ENCODE results near the gene CYLD.

Gene CYLD

GRCh38 chr16:50789757-50790156 is 47.9 kb downstream of the CYLD start:
- CTCF ChIA-PET: interaction anchor here (1.2 kb wide), 1 partner anchor 16 kb away, joined by 4 read pairs; no protein-coding TSS in a partner anchor

GRCh38 chr16:50791522-50791921 is 49.6 kb downstream of the CYLD start:
- ChIA-PET CTCF (no interaction called here), POLR2A (no interaction called here)
- no peak for DNase-seq (ENCODE audit: extremely low spot score)
- TF ChIP-seq L3MBTL2 (conservative IDR thresholded peaks at IDR 0.05): no peak
- TF ChIP-seq CTBP1 (IDR thresholded peaks at IDR 0.05; ENCODE audit: borderline replicate concordance): no peak
- no peak for TF ChIP-seq NFRKB (IDR thresholded peaks at IDR 0.05)
- TF ChIP-seq TARDBP (IDR thresholded peaks at IDR 0.05): no peak
- TF ChIP-seq BHLHE40 (IDR thresholded peaks at IDR 0.05; ENCODE audit: borderline replicate concordance): no peak
- TF ChIP-seq LEF1 (IDR thresholded peaks at IDR 0.05; ENCODE audit: borderline replicate concordance): no peak
- no peak for TF ChIP-seq HDGF (IDR thresholded peaks at IDR 0.05; ENCODE audit: borderline replicate concordance)
- no peak for TF ChIP-seq FOXA1 (IDR thresholded peaks at IDR 0.05)
- TF ChIP-seq PKNOX1 (IDR thresholded peaks at IDR 0.05): no peak
- no peak for TF ChIP-seq FOXK2 (IDR thresholded peaks at IDR 0.05)

More at GRCh38 chr16:50789757-50790156, 47.9 kb downstream of the CYLD start:
- POLR2A ChIA-PET: no interaction called here
- no peak for DNase-seq (ENCODE audit: extremely low spot score)
- no peak for TF ChIP-seq CTBP1 (IDR thresholded peaks at IDR 0.05; ENCODE audit: borderline replicate concordance)
- no peak for TF ChIP-seq FOXK2 (IDR thresholded peaks at IDR 0.05)
- no peak for TF ChIP-seq ELF4 (IDR thresholded peaks at IDR 0.05)
- TF ChIP-seq ZNF384 (IDR thresholded peaks at IDR 0.05): no peak
- TF ChIP-seq SUZ12 (IDR thresholded peaks at IDR 0.05): no peak
- no peak for TF ChIP-seq SP1 (IDR thresholded peaks at IDR 0.05)
- TF ChIP-seq TARDBP (IDR thresholded peaks at IDR 0.05): no peak
- no peak for TF ChIP-seq FOXM1 (IDR thresholded peaks at IDR 0.05; ENCODE audit: borderline replicate concordance)
- no peak for TF ChIP-seq L3MBTL2 (conservative IDR thresholded peaks at IDR 0.05)
- TF ChIP-seq BHLHE40 (IDR thresholded peaks at IDR 0.05; ENCODE audit: borderline replicate concordance): no peak
- no peak for TF ChIP-seq FOXA1 (IDR thresholded peaks at IDR 0.05)
- no peak for TF ChIP-seq PKNOX1 (IDR thresholded peaks at IDR 0.05)
- TF ChIP-seq LEF1 (IDR thresholded peaks at IDR 0.05; ENCODE audit: borderline replicate concordance): no peak
- no peak for TF ChIP-seq HDGF (IDR thresholded peaks at IDR 0.05; ENCODE audit: borderline replicate concordance)
- no peak for TF ChIP-seq NFRKB (IDR thresholded peaks at IDR 0.05)
- no peak for TF ChIP-seq ARNT (IDR thresholded peaks at IDR 0.05)

DNA sequence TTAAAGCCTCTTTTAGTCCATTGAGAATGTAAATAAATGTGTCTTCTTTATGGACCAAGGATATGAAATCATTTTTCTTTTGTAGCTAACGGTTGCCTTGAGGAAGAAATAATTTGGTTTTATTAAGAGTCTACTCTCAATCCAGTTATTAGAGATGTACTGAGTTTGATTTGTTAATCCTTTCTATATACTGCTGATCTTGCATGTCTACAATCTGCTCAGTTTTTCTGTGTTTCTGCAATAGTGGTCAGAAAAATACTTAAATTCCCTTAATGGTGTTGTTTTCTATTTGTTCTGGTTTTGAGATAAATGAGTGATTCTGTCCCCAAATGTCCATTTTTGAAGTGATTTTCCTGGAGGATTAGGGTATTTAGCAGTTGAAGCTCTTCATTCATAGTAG is 54.9 kb downstream of the CYLD start:
- no peak for DNase-seq (ENCODE audit: extremely low spot score)
- ChIA-PET CTCF (interaction anchor here (1.5 kb wide), 1 partner anchor 10 kb away, joined by 5 read pairs; no protein-coding TSS in a partner anchor), POLR2A (no interaction called here)
- no peak for TF ChIP-seq HDGF (IDR thresholded peaks at IDR 0.05; ENCODE audit: borderline replicate concordance)
- TF ChIP-seq SUZ12 (IDR thresholded peaks at IDR 0.05): no peak
- TF ChIP-seq ELF4 (IDR thresholded peaks at IDR 0.05): no peak
- TF ChIP-seq FOXA1 (IDR thresholded peaks at IDR 0.05): no peak
- TF ChIP-seq SP1 (IDR thresholded peaks at IDR 0.05): no peak
- TF ChIP-seq FOXK2 (IDR thresholded peaks at IDR 0.05): no peak
- no peak for TF ChIP-seq LEF1 (IDR thresholded peaks at IDR 0.05; ENCODE audit: borderline replicate concordance)
- no peak for TF ChIP-seq BHLHE40 (IDR thresholded peaks at IDR 0.05; ENCODE audit: borderline replicate concordance)
- no peak for TF ChIP-seq ZNF384 (IDR thresholded peaks at IDR 0.05)
- no peak for TF ChIP-seq L3MBTL2 (conservative IDR thresholded peaks at IDR 0.05)
- TF ChIP-seq PKNOX1 (IDR thresholded peaks at IDR 0.05): no peak
- no peak for TF ChIP-seq NFRKB (IDR thresholded peaks at IDR 0.05)

- no peak for DNase-seq (ENCODE audit: extremely low spot score)
- POLR2A ChIA-PET: no interaction called here
- TF ChIP-seq BHLHE40 (IDR thresholded peaks at IDR 0.05; ENCODE audit: borderline replicate concordance): no peak
- TF ChIP-seq FOXA1 (IDR thresholded peaks at IDR 0.05): no peak
- CTCF ChIA-PET: no interaction called here
Observed at GRCh38 chr16:50797456-50797855, 55.6 kb downstream of the CYLD start.

- POLR2A ChIA-PET: no interaction called here
- CTCF ChIA-PET: interaction anchor here (0.7 kb wide), 1 partner anchor 128 kb away, joined by 3 read pairs; no protein-coding TSS in a partner anchor
- TF ChIP-seq NFRKB (IDR thresholded peaks at IDR 0.05): no peak
- TF ChIP-seq PKNOX1 (IDR thresholded peaks at IDR 0.05): no peak
- TF ChIP-seq TARDBP (IDR thresholded peaks at IDR 0.05): no peak
- TF ChIP-seq L3MBTL2 (conservative IDR thresholded peaks at IDR 0.05): no peak
- TF ChIP-seq LEF1 (IDR thresholded peaks at IDR 0.05; ENCODE audit: borderline replicate concordance): no peak
- no peak for TF ChIP-seq SP1 (IDR thresholded peaks at IDR 0.05)
- no peak for TF ChIP-seq ELF4 (IDR thresholded peaks at IDR 0.05)
- TF ChIP-seq CTBP1 (IDR thresholded peaks at IDR 0.05; ENCODE audit: borderline replicate concordance): no peak
- no peak for TF ChIP-seq ZNF384 (IDR thresholded peaks at IDR 0.05)
- no peak for TF ChIP-seq FOXK2 (IDR thresholded peaks at IDR 0.05)
- TF ChIP-seq ARNT (IDR thresholded peaks at IDR 0.05): no peak
- no peak for TF ChIP-seq FOXM1 (IDR thresholded peaks at IDR 0.05; ENCODE audit: borderline replicate concordance)
- TF ChIP-seq FOXA1 (IDR thresholded peaks at IDR 0.05): no peak
- TF ChIP-seq BHLHE40 (IDR thresholded peaks at IDR 0.05; ENCODE audit: borderline replicate concordance): no peak
- TF ChIP-seq SUZ12 (IDR thresholded peaks at IDR 0.05): no peak
- TF ChIP-seq HDGF (IDR thresholded peaks at IDR 0.05; ENCODE audit: borderline replicate concordance): no peak
- DNase-seq (ENCODE audit: extremely low spot score): no peak
Observed at GRCh38 chr16:50800074-50800473, 58.2 kb downstream of the CYLD start.

DNA sequence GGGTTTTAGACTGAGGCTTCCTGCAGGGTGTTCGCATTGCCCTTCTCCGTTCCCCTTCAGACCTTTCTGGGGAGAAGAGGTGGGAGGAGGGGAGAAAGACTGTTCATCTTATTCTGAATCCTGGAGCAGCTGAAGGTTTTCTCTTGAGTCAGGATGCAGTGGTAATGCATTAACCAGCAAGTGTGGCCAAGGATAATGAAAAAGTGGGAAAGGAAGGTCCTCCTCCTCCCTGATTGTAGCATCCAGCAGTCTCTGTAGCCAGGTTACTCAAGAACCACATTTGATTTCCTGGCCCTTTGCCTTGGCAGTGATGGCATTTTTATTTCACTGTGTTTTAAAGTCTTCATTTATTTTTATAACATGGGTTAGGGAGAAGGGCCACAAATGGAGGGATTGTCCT is 59.1 kb downstream of the CYLD start:
- no peak for DNase-seq (ENCODE audit: extremely low spot score)
- CTCF ChIA-PET: no interaction called here
- TF ChIP-seq ARNT (IDR thresholded peaks at IDR 0.05) (no peak), FOXM1 (IDR thresholded peaks at IDR 0.05; ENCODE audit: borderline replicate concordance) (no peak), FOXK2 (IDR thresholded peaks at IDR 0.05) (no peak), FOXA1 (IDR thresholded peaks at IDR 0.05) (no peak), CTBP1 (IDR thresholded peaks at IDR 0.05; ENCODE audit: borderline replicate concordance) (no peak), ZNF384 (IDR thresholded peaks at IDR 0.05) (no peak), TARDBP (IDR thresholded peaks at IDR 0.05) (no peak), HDGF (IDR thresholded peaks at IDR 0.05; ENCODE audit: borderline replicate concordance) (no peak)
- POLR2A ChIA-PET: no interaction called here
